ENCODE data around the gene PRKG1.

Gene PRKG1

DNA sequence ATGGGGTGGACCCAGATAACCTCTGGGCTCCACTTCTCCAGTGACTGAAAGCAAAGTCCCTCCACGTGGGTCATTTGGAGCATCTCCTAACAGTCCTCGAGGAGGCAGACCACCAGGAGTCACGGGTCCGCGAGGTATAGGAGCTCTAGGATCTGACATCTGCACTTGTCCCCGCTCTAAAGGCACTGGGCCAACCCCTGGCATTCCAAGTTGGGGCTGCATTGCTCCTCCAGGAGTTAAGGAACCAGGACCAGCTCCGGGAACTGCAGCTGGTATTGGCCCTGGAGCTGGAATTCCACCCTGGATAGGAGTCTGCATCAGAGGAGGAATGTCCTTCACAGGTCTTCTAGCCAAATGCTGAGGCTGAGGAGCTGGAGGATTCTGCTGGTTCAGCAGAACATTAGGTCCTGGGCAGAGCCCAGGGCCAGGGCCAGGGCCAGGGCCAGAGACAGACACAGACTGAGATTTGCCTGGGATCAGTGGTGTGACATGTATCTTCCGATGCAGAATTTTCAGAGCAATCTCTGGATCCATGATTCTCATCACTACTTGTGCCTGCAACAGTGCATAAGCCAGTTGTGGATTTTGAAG lies 624.3 kb downstream of the PRKG1 start:
- TF ChIP-seq SIN3A (IDR thresholded peaks at IDR 0.05; ENCODE audit: borderline replicate concordance, insufficient read depth, low read length) (no peak), TAF1 (IDR thresholded peaks at IDR 0.05; ENCODE audit: borderline replicate concordance, insufficient read depth, low read length) (no peak), FOXP2 (optimal IDR thresholded peaks at IDR 0.05; ENCODE audit: borderline replicate concordance, extremely low read depth, extremely low read length, insufficient read depth) (no peak), POLR2AphosphoS5 (IDR thresholded peaks at IDR 0.05; ENCODE audit: low read depth, low read length) (no peak)
- TF ChIP-seq, protein P1, sequence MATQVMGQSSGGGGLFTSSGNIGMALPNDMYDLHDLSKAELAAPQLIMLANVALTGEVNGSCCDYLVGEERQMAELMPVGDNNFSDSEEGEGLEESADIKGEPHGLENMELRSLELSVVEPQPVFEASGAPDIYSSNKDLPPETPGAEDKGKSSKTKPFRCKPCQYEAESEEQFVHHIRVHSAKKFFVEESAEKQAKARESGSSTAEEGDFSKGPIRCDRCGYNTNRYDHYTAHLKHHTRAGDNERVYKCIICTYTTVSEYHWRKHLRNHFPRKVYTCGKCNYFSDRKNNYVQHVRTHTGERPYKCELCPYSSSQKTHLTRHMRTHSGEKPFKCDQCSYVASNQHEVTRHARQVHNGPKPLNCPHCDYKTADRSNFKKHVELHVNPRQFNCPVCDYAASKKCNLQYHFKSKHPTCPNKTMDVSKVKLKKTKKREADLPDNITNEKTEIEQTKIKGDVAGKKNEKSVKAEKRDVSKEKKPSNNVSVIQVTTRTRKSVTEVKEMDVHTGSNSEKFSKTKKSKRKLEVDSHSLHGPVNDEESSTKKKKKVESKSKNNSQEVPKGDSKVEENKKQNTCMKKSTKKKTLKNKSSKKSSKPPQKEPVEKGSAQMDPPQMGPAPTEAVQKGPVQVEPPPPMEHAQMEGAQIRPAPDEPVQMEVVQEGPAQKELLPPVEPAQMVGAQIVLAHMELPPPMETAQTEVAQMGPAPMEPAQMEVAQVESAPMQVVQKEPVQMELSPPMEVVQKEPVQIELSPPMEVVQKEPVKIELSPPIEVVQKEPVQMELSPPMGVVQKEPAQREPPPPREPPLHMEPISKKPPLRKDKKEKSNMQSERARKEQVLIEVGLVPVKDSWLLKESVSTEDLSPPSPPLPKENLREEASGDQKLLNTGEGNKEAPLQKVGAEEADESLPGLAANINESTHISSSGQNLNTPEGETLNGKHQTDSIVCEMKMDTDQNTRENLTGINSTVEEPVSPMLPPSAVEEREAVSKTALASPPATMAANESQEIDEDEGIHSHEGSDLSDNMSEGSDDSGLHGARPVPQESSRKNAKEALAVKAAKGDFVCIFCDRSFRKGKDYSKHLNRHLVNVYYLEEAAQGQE (IDR thresholded peaks at IDR 0.05; ENCODE audit: insufficient read depth in 1 of 2, low read depth in 2 of 2, low read length in 2 of 2): no peak

DNA sequence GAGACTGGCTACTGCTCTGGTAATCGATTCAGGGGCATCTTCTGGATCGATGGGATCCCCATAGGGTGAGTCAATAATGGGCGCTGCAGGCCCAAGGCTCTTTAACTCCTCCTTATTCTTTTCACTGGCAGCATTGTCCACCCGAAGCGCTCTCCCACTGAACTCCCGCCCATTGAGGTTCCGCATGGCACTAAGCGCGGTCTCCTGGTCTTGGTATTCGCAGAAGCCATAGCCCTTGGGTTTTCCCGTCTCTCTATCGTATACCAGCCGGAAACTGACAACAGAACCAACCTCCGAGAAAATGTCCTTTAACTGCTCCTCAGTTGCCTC lies 624.8 kb downstream of the PRKG1 start:
- TF ChIP-seq POLR2AphosphoS5 (IDR thresholded peaks at IDR 0.05; ENCODE audit: low read depth, low read length) (no peak), FOXP2 (optimal IDR thresholded peaks at IDR 0.05; ENCODE audit: borderline replicate concordance, extremely low read depth, extremely low read length, insufficient read depth) (no peak), TAF1 (IDR thresholded peaks at IDR 0.05; ENCODE audit: borderline replicate concordance, insufficient read depth, low read length) (no peak), SIN3A (IDR thresholded peaks at IDR 0.05; ENCODE audit: borderline replicate concordance, insufficient read depth, low read length) (no peak)
- TF ChIP-seq, protein P1 (IDR thresholded peaks at IDR 0.05; ENCODE audit: insufficient read depth in 1 of 2, low read depth in 2 of 2, low read length in 2 of 2): no peak

DNA sequence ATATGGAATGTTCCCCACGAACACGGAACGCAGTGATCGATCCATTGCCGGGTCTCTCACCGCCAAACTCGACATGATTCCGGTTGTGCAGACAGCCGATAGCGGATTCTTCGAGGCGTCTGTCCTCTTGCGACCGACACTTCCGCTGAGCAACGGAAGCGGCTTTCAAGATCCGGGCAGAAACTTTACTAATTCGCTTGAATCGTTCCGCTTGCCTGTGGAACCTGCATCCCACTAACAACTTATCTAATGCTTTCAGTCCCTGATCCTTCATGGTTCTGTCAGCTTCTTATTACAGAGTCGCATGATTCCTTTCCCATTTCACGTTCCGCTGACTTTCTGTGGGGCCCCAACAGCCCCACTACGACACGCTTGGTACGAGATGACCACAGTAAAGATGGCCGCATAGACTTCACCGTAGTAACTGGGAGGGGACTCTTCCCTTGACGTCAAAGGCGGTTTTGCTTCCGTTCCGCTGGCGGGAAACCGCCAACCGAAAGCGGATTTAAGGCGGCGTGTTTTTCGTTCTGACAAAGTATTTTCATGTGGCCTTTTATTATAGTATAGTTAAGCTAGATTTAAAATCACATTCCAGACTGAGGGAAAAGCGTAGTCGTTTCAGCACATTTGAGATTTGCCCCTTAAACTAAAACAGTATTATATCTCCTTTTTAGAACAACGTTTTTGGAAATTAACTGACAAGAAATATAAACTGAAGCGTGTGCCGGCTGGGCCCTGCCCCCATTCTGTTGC lies 625.4 kb downstream of the PRKG1 start, which contains the start of gene CSTF2T:
TSS of gene CSTF2T (minus strand) at position 121 of the 753 bp plus-strand sequence. CDS start at position 75, 46 bp downstream.
- peak; percentile 83; the same call in 1 of the 2 replicates for TF ChIP-seq POLR2AphosphoS5 (IDR thresholded peaks at IDR 0.05; ENCODE audit: low read depth, low read length)
- TF ChIP-seq, protein P1 (IDR thresholded peaks at IDR 0.05; ENCODE audit: insufficient read depth in 1 of 2, low read depth in 2 of 2, low read length in 2 of 2): no peak
- TF ChIP-seq SIN3A (IDR thresholded peaks at IDR 0.05; ENCODE audit: borderline replicate concordance, insufficient read depth, low read length): peak; percentile 21; the same call in 1 of the 2 replicates
- TF ChIP-seq FOXP2 (optimal IDR thresholded peaks at IDR 0.05; ENCODE audit: borderline replicate concordance, extremely low read depth, extremely low read length, insufficient read depth): no peak
- TF ChIP-seq TAF1 (IDR thresholded peaks at IDR 0.05; ENCODE audit: borderline replicate concordance, insufficient read depth, low read length): peak; percentile 90; the same call in 1 of the 2 replicates

DNA sequence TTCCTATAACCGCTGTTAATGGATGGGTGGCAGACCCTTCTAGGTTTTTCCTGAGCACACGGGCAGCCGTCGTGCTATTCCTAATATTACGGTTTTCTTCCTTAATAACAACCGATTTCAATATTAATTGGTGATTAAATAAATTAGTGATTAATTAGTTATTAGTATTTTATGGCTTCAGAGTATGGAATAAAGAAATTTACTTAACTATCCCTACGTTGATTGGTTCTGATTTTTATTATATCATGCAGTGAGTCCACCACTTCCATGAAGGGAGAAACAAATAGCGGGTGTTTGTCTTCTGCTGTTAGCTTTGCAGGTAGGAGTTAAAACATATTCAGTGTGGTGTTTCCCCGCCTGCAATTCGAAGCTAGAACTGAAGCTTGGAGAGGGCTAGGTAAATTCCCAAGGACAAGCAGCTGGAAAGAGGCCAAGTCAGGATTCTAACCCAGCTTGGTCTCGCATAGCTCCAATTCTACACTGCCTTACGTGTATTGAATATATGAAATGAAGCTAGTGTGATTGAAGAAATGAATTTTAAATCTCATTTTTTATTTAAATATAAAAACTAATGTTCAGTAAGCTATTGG lies 626.0 kb downstream of the PRKG1 start:
- TF ChIP-seq FOXP2 (optimal IDR thresholded peaks at IDR 0.05; ENCODE audit: borderline replicate concordance, extremely low read depth, extremely low read length, insufficient read depth): no peak
- no peak for TF ChIP-seq SIN3A (IDR thresholded peaks at IDR 0.05; ENCODE audit: borderline replicate concordance, insufficient read depth, low read length)

DNA sequence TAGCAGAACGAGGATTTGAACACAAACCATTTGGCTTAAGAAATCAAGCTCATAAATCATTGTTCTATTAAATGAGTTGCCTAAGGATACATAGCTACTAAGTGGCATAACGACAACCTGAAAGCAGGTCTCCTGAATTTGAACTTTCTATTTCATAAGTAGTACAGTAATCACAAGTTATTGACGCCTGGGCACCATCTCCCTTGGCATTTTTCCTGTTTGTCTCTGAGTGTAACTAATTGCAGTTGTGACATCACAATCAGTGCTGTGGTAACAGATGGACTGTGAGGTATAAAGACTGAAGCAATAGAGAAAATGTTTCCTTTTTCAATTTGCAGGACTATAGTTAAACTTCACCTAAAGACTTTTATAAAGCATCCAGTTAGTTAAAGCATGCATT lies 631.5 kb downstream of the PRKG1 start:
- TF ChIP-seq, protein P1 (IDR thresholded peaks at IDR 0.05; ENCODE audit: insufficient read depth in 1 of 2, low read depth in 2 of 2, low read length in 2 of 2): no peak
- no peak for TF ChIP-seq SIN3A (IDR thresholded peaks at IDR 0.05; ENCODE audit: borderline replicate concordance, insufficient read depth, low read length)
- TF ChIP-seq TAF1 (IDR thresholded peaks at IDR 0.05; ENCODE audit: borderline replicate concordance, insufficient read depth, low read length): no peak
- no peak for TF ChIP-seq POLR2AphosphoS5 (IDR thresholded peaks at IDR 0.05; ENCODE audit: low read depth, low read length)
- TF ChIP-seq FOXP2 (optimal IDR thresholded peaks at IDR 0.05; ENCODE audit: borderline replicate concordance, extremely low read depth, extremely low read length, insufficient read depth): no peak
